AG10803 (cell line): ENCODE results near the gene HSD17B8.

Source experiments
- DNase-seq: peaks from one replicate; pipeline ENCODE4 v3.0.0; 2010; ENCODE audit warnings: low read depth
- H3K4me3 ChIP-seq: 2 replicates; pipeline ENCODE4 v1.5.1; 2011; ENCODE audit warnings: mild to moderate bottlenecking, low read length, control low read depth
- CTCF ChIP-seq: conservative IDR thresholded peaks from 2 replicates; pipeline ENCODE4 v1.5.1; 2011; ENCODE audit warnings: mild to moderate bottlenecking, low read length, control low read depth, inconsistent platforms

Gene HSD17B8

GRCh38 chr6:33177552-33178446 lies 26.7 kb upstream of the HSD17B8 start:
- no peak for TF ChIP-seq CTCF
- DNase-seq: no peak
- H3K4me3 ChIP-seq: no peak overlapping the region

- H3K4me3 ChIP-seq: no peak overlapping the region
- DNase-seq: no peak
- TF ChIP-seq CTCF: no peak
Measured at GRCh38 chr6:33178755-33179475, 25.5 kb upstream of the HSD17B8 start.

GRCh38 chr6:33181141-33181540 lies 23.3 kb upstream of the HSD17B8 start:
- H3K4me3 ChIP-seq: no peak overlapping the region
- no peak for DNase-seq
- no peak for TF ChIP-seq CTCF

GRCh38 chr6:33183071-33183683 lies 21.3 kb upstream of the HSD17B8 start:
- no peak for TF ChIP-seq CTCF
- H3K4me3 ChIP-seq: no peak overlapping the region
- no peak for DNase-seq

GRCh38 chr6:33185190-33185589 lies 19.3 kb upstream of the HSD17B8 start:
- TF ChIP-seq CTCF: no peak
- no peak for DNase-seq
- H3K4me3 ChIP-seq: no peak overlapping the region

- no peak for TF ChIP-seq CTCF
- H3K4me3 ChIP-seq: no peak overlapping the region
- DNase-seq: no peak
Measured at GRCh38 chr6:33185654-33186187, 18.7 kb upstream of the HSD17B8 start.
